ENCODE data around the gene AFAP1.

Gene AFAP1

GRCh38 chr4:7733801-7734650, 205.6 kb downstream of the AFAP1 start:
- no peak for FAIRE-seq

- no peak for FAIRE-seq
Measured at GRCh38 chr4:7733201-7733600, 206.5 kb downstream of the AFAP1 start.

- no peak for FAIRE-seq
Measured at GRCh38 chr4:7732263-7732662, 207.4 kb downstream of the AFAP1 start.

GRCh38 chr4:7731437-7731836, 208.2 kb downstream of the AFAP1 start:
- no peak for FAIRE-seq

- no peak for FAIRE-seq
Measured at GRCh38 chr4:7727749-7728148, 211.9 kb downstream of the AFAP1 start.

GRCh38 chr4:7726665-7727413, 212.8 kb downstream of the AFAP1 start:
- FAIRE-seq, result no peak

GRCh38 chr4:7725951-7726350, 213.7 kb downstream of the AFAP1 start:
- no peak for FAIRE-seq

GRCh38 chr4:7723625-7724024, 216.0 kb downstream of the AFAP1 start:
- no peak for FAIRE-seq

- FAIRE-seq, result no peak
Measured at GRCh38 chr4:7722766-7723387, 216.8 kb downstream of the AFAP1 start.

GRCh38 chr4:7721984-7722551, 217.6 kb downstream of the AFAP1 start:
- FAIRE-seq, result no peak

- FAIRE-seq, result no peak
Measured at GRCh38 chr4:7719354-7720174, 220.1 kb downstream of the AFAP1 start.

GRCh38 chr4:7717946-7718490, 221.6 kb downstream of the AFAP1 start:
- no peak for FAIRE-seq

- FAIRE-seq, result no peak
Measured at GRCh38 chr4:7717161-7717560, 222.5 kb downstream of the AFAP1 start.

- FAIRE-seq, result no peak
Measured at GRCh38 chr4:7716010-7716721, 223.5 kb downstream of the AFAP1 start.

GRCh38 chr4:7715271-7716009, 224.2 kb downstream of the AFAP1 start:
- no peak for FAIRE-seq

GRCh38 chr4:7714738-7715137, 224.9 kb downstream of the AFAP1 start:
- no peak for FAIRE-seq

GRCh38 chr4:7714176-7714575, 225.5 kb downstream of the AFAP1 start:
- FAIRE-seq, result no peak

- FAIRE-seq, result no peak
Measured at GRCh38 chr4:7713757-7714156, 225.9 kb downstream of the AFAP1 start.

GRCh38 chr4:7712021-7712671, 227.5 kb downstream of the AFAP1 start:
- no peak for FAIRE-seq
